ENCODE measurements around the gene RBM23. TPM values are rescaled to one million over a fixed set of nuclear protein-coding genes. Genes with fewer than 3 reads are reported as not detected.
"Not testable (repeated sequence)": the region's sequence is repeated elsewhere in the genome, so short reads cannot be mapped to it uniquely, and the experiment has no call there.

The RBM23 gene
- total RNA-seq, 1 experiment from 2014 or later: 54.9 TPM

- no peak for DNase-seq (ENCODE audit: low spot score)
Observed at GRCh38 chr14:22865424-22866405, 53.2 kb downstream of the RBM23 start.

GRCh38 chr14:22864979-22865378 lies 54.0 kb downstream of the RBM23 start:
- DNase-seq (ENCODE audit: low spot score): no peak

GRCh38 chr14:22861651-22862050 lies 57.3 kb downstream of the RBM23 start:
- no peak for DNase-seq (ENCODE audit: low spot score)

GRCh38 chr14:22860377-22860776 lies 58.6 kb downstream of the RBM23 start:
- not testable (repeated sequence) for DNase-seq (ENCODE audit: low spot score)

GRCh38 chr14:22856428-22856827 lies 62.5 kb downstream of the RBM23 start:
- no peak for DNase-seq (ENCODE audit: low spot score)

GRCh38 chr14:22854963-22855724 lies 63.8 kb downstream of the RBM23 start:
- no peak for DNase-seq (ENCODE audit: low spot score)

- not testable (repeated sequence) for DNase-seq (ENCODE audit: low spot score)
Observed at GRCh38 chr14:22854296-22854695, 64.7 kb downstream of the RBM23 start.

- DNase-seq (ENCODE audit: low spot score): peak; percentile 81
Observed at GRCh38 chr14:22852940-22853767, 65.8 kb downstream of the RBM23 start.

- no peak for DNase-seq (ENCODE audit: low spot score)
Observed at GRCh38 chr14:22852599-22852939, 66.4 kb downstream of the RBM23 start.

GRCh38 chr14:22852178-22852577 lies 66.8 kb downstream of the RBM23 start:
- DNase-seq (ENCODE audit: low spot score): not testable (repeated sequence)

GRCh38 chr14:22850944-22851764 lies 67.8 kb downstream of the RBM23 start:
- no peak for DNase-seq (ENCODE audit: low spot score)

- no peak for DNase-seq (ENCODE audit: low spot score)
Observed at GRCh38 chr14:22849212-22849819, 69.6 kb downstream of the RBM23 start.

GRCh38 chr14:22848351-22849164 lies 70.4 kb downstream of the RBM23 start:
- no peak for DNase-seq (ENCODE audit: low spot score)

- DNase-seq (ENCODE audit: low spot score): no peak
Observed at GRCh38 chr14:22847661-22848341, 71.1 kb downstream of the RBM23 start.

GRCh38 chr14:22846811-22847307 lies 72.1 kb downstream of the RBM23 start:
- DNase-seq (ENCODE audit: low spot score): no peak

GRCh38 chr14:22845821-22846625 lies 72.9 kb downstream of the RBM23 start:
- no peak for DNase-seq (ENCODE audit: low spot score)

GRCh38 chr14:22845103-22845394 lies 73.9 kb downstream of the RBM23 start:
- no peak for DNase-seq (ENCODE audit: low spot score)

All from HT-29 (cell line).